Hepatocyte (in vitro differentiated cells): ENCODE measurements around the gene TIMM22. TPM values are rescaled to one million over a fixed set of nuclear protein-coding genes. Genes with fewer than 3 reads are reported as not detected.

Experiments used
- DNase-seq: peaks from one replicate; pipeline ENCODE4 v3.0.0-alpha.2; 2016; ENCODE audit warnings: low spot score
- H2AFZ ChIP-seq: fragments of 200-600 bp; sonication (generic); 2 replicates; pipeline ENCODE4 v1.6.0; 2016; ENCODE audit warnings: antibody characterized with exemption, mild to moderate bottlenecking
- H3K27ac ChIP-seq: fragments of 200-600 bp; sonication (generic); 2 replicates; pipeline ENCODE4 v1.5.1; 2016; ENCODE audit warnings: mild to moderate bottlenecking
- H3K27me3 ChIP-seq: fragments of 200-600 bp; sonication (generic); 2 replicates; pipeline ENCODE4 v1.6.1; 2016
- H3K36me3 ChIP-seq: fragments of 200-600 bp; sonication (generic); replicated peaks from 2 replicates; pipeline ENCODE4 v1.5.1; 2016; ENCODE audit warnings: low read depth; ENCODE audit not compliant: insufficient read depth
- H3K4me1 ChIP-seq: fragments of 200-600 bp; sonication (generic); 2 replicates; pipeline ENCODE4 v1.5.1; 2016; ENCODE audit warnings: mild to moderate bottlenecking, moderate library complexity; ENCODE audit not compliant: insufficient read depth
- H3K4me2 ChIP-seq: fragments of 200-600 bp; sonication (generic); 2 replicates; pipeline ENCODE4 v1.6.0; 2016
- H3K4me3 ChIP-seq: fragments of 200-600 bp; sonication (generic); 2 replicates; pipeline ENCODE4 v1.5.1; 2016; ENCODE audit warnings: mild to moderate bottlenecking
- H3K79me2 ChIP-seq: fragments of 200-600 bp; sonication (generic); 2 replicates; pipeline ENCODE4 v1.6.0; 2017; ENCODE audit warnings: mild to moderate bottlenecking
- H3K9me2 ChIP-seq: fragments of 200-600 bp; sonication (generic); replicated peaks from 2 replicates; pipeline ENCODE4 v1.6.0; 2017; ENCODE audit warnings: mild to moderate bottlenecking; ENCODE audit not compliant: insufficient read depth
- H3K9me3 ChIP-seq: fragments of 200-600 bp; sonication (generic); 2 replicates; pipeline ENCODE4 v1.5.1; 2016; ENCODE audit warnings: low read depth, mild to moderate bottlenecking
- H4K20me1 ChIP-seq: fragments of 200-600 bp; sonication (generic); 2 replicates; pipeline ENCODE4 v1.6.0; 2016; ENCODE audit warnings: mild to moderate bottlenecking; ENCODE audit not compliant: insufficient read depth, poor library complexity, severe bottlenecking
- CTCF ChIP-seq: fragments of 200-600 bp; sonication (generic); IDR thresholded peaks from 2 replicates; pipeline ENCODE4 v1.5.1; 2016; ENCODE audit warnings: antibody characterized with exemption, mild to moderate bottlenecking; ENCODE audit not compliant: poor library complexity
- EZH2 ChIP-seq: fragments of 200-600 bp; sonication (generic); IDR thresholded peaks from 2 replicates; pipeline ENCODE4 v1.6.1; 2016; ENCODE audit warnings: antibody characterized with exemption, mild to moderate bottlenecking, borderline replicate concordance
- EZH2phosphoT487 ChIP-seq: fragments of 200-600 bp; sonication (generic); IDR thresholded peaks from one replicate; pipeline ENCODE4 v1.6.1; 2018; ENCODE audit warnings: antibody characterized with exemption, mild to moderate bottlenecking, low read depth, moderate library complexity; ENCODE audit not compliant: unreplicated experiment, severe bottlenecking
- WGBS: methylation state at CpG from one replicate; pipeline ENCODE4 v1.1.6; 2016; ENCODE audit warnings: low lambda C conversion rate; ENCODE audit errors: missing lambda C conversion rate; 5-methylcytosine and 5-hydroxymethylcytosine counted together
- polyA plus RNA-seq: library from polyadenylated mRNA; unstranded; fragments of >200 nt; fragmentation: Nextera tagmentation; extraction: Ambion mirVana; gene quantifications from 2 replicates; pipeline ENCODE4 v1.2.1, GENCODE V29; 2016
- total RNA-seq: library from RNA; depleted of rRNA; stranded (reverse); fragments of >200 nt; gene quantifications from 2 replicates; pipeline ENCODE4 v1.2.3, GENCODE V29; 2014

Gene TIMM22
- total and polyA plus RNA-seq, 2 experiments from 2014 or later: 16.7 to 18.4 TPM

- 40% methylated on average over 5 of the region's 5 CpGs for WGBS
- Histone ChIP-seq H3K9me3 (no peaks in the 10 kb centered on the region), H3K27ac (peak overlapping the region; percentile 94), H2AFZ (no peak overlapping the region), H3K79me2 (peaks cover 84% of the 10 kb centered on the region), H3K4me2 (peak overlapping the region; percentile 77), H3K4me1 (peaks cover 34% of the 10 kb centered on the region), H4K20me1 (peaks cover 26% of the 10 kb centered on the region), H3K9me2 (no peaks in the 10 kb centered on the region), H3K36me3 (no peaks in the 10 kb centered on the region), H3K4me3 (no peak overlapping the region), H3K27me3 (no peaks in the 10 kb centered on the region)
- TF ChIP-seq EZH2phosphoT487 (no peak), EZH2 (no peak), CTCF (no peak)
- no peak for DNase-seq
Observed at GRCh38 chr17:975371-975915, 21.5 kb upstream of the TIMM22 start.

- Histone ChIP-seq H3K79me2 (peaks cover 76% of the 10 kb centered on the region), H2AFZ (no peak overlapping the region), H3K4me1 (peaks cover 26% of the 10 kb centered on the region), H3K36me3 (no peaks in the 10 kb centered on the region), H3K4me2 (peak overlapping the region; percentile 77), H4K20me1 (peaks cover 26% of the 10 kb centered on the region), H3K27ac (peak overlapping the region; percentile 94), H3K9me2 (no peaks in the 10 kb centered on the region), H3K9me3 (no peaks in the 10 kb centered on the region), H3K4me3 (no peak overlapping the region), H3K27me3 (no peaks in the 10 kb centered on the region)
- no peak for DNase-seq
- 77% methylated on average over 6 of the region's 6 CpGs for WGBS
- TF ChIP-seq EZH2 (no peak), CTCF (no peak), EZH2phosphoT487 (no peak)
Observed at GRCh38 chr17:976312-976711, 20.6 kb upstream of the TIMM22 start.

- peak overlapping the region; percentile 77 for H3K4me2 ChIP-seq
- H3K9me2 ChIP-seq: no peaks in the 10 kb centered on the region
- no peak for DNase-seq
- peak overlapping the region; percentile 94 for H3K27ac ChIP-seq
- no peak overlapping the region for H2AFZ ChIP-seq
- H3K27me3 ChIP-seq: no peaks in the 10 kb centered on the region
- WGBS: 43% methylated on average over 6 of the region's 6 CpGs
- H3K4me1 ChIP-seq: peaks cover 26% of the 10 kb centered on the region
- peaks cover 67% of the 10 kb centered on the region for H3K79me2 ChIP-seq
- H3K36me3 ChIP-seq: no peaks in the 10 kb centered on the region
- H3K9me3 ChIP-seq: no peaks in the 10 kb centered on the region
- H3K4me3 ChIP-seq: peak overlapping the region; percentile 98
- TF ChIP-seq EZH2 (no peak), EZH2phosphoT487 (no peak), CTCF (no peak)
- peaks cover 26% of the 10 kb centered on the region for H4K20me1 ChIP-seq
Observed at GRCh38 chr17:977166-977565, 19.8 kb upstream of the TIMM22 start.
